ENCODE measurements around the gene OR52A1.

- TF ChIP-seq, protein P1, sequence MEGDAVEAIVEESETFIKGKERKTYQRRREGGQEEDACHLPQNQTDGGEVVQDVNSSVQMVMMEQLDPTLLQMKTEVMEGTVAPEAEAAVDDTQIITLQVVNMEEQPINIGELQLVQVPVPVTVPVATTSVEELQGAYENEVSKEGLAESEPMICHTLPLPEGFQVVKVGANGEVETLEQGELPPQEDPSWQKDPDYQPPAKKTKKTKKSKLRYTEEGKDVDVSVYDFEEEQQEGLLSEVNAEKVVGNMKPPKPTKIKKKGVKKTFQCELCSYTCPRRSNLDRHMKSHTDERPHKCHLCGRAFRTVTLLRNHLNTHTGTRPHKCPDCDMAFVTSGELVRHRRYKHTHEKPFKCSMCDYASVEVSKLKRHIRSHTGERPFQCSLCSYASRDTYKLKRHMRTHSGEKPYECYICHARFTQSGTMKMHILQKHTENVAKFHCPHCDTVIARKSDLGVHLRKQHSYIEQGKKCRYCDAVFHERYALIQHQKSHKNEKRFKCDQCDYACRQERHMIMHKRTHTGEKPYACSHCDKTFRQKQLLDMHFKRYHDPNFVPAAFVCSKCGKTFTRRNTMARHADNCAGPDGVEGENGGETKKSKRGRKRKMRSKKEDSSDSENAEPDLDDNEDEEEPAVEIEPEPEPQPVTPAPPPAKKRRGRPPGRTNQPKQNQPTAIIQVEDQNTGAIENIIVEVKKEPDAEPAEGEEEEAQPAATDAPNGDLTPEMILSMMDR (IDR thresholded peaks at IDR 0.05 in 4 of 5, conservative IDR thresholded peaks at IDR 0.05 in 1 of 5), result no peak
- TF ChIP-seq POLR2A (IDR thresholded peaks at IDR 0.05), result no peak
Measured at GRCh38 chr11:5151713-5152153, 2.8 kb downstream of the OR52A1 start.

Measured in gastrocnemius medialis (tissue), 4 donors.